Head of caudate nucleus (tissue), 42 donors: ENCODE data around the gene BRAF.
"Not testable (repeated sequence)": the region's sequence is repeated elsewhere in the genome, so short reads cannot be mapped to it uniquely, and the experiment has no call there.

ENCODE experiments used
- DNase-seq, 42 donors: peaks; one replicate each; pipeline versions ENCODE4 v3.0.0 to v3.0.0-alpha.2; 2020 to 2021; ENCODE audit warnings: mixed read lengths in 7 of 42
- intact Hi-C: fragments of 100-400 bp; cut with DNase I; formaldehyde crosslinking; loops from one replicate; pipeline ENCODE4 v1.15.0; 2022

The BRAF gene

DNA sequence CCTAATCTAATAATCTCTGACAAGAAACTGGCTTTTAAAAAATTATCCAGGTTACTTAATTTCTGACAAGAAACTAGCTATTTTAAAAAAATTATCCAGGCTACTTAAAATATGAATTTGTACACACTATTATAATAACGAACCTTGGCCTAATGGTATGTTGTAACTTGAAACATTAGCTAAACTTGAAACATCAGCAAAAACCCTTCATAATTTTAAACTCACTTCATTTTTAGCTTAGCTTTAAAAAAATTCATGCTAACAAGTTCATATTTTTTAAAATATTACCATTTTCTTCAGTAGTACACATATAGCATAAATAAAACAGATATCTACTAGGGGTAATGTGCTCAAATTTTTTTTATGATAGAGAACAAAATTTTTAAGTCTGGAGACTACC is 35.6 kb downstream of the BRAF start:
- no peak for DNase-seq
- intact Hi-C loops, result no loop called here

DNA sequence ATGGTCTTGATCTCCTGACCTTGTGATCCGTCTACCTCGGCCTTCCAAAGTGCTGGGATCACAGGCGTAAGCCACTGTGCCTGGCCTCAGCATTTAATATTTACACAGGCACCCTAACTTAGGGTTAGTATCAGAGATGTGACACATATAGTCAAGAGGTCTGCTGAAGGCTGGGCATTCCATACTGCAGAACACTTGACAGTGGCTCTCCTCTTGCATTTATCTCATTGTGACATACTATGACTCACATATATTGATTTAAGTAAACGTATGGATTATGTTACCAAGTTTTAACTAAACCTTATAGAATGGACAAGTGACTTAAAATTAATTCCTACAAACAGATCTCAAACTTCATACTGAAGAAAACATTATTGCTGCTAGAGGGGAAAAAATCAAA is 36.6 kb downstream of the BRAF start:
- DNase-seq, result no peak
- intact Hi-C loops, result no loop called here

DNA sequence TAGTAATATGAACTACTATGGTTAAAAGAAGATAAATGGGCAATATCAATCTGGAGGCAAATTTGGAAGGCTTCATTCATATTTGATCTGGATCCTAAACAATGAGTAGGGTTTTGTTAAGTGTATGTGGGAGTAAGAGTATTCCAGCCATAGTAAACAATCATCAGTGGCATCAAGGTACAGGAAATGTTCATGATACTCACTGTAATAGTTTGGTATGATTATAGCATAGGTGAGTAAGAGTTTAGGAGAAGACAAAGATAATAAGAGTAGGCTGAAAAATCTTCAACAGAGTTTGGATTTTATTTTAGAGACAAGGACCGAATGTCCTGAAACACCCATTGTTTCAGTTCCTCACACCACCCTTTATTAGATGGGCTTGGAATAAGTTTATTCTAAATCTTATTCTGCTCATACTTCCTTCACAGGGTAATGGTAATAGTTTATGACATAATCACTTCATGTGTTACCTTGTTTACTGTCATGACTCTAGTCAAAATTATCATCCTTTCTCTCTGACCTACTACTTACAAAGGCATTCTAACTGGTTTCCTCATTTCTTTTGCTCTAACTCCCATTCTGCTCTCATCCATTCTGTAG is 38.9 kb downstream of the BRAF start:
- no peak for DNase-seq
- intact Hi-C loops, result no loop called here

DNA sequence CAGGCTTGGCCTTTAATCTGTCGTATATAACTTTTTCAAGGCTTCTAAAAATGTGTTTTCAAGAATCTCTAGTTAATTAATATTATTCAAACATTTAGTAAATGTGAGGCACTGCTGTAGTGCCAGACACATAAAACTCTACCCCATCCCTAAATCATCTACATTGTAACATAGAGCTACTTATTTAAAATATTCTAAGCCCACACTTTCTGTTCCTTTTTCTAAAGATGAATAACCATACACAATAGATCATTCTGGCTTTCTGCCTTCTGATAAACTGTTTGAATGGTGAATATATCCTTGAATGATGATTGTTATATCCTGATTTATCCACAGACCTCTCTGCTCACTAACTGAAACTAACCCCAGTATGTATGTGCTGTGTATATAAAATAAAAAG is 41.4 kb downstream of the BRAF start:
- no peak for DNase-seq
- intact Hi-C loops, result no loop called here

DNA sequence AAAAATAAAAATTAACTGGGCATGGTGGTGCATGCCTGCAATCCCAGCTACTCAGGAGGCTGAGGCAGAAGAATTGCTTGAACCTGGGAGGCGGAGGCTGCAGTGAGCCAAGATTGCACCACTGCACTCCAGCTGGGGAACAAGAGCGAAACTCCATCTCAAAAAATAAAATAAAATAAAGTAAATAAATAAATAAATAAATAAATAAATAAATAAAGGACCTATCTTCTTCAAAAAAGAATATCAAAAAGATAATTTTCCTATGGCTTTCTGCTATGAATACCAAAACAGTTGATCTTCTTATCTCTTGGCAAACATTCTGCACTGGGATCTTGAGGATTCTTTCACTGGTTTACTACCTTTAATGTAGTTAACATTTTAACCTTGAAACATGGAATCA is 41.9 kb downstream of the BRAF start:
- intact Hi-C loops, DNase-seq: not testable (repeated sequence)

DNA sequence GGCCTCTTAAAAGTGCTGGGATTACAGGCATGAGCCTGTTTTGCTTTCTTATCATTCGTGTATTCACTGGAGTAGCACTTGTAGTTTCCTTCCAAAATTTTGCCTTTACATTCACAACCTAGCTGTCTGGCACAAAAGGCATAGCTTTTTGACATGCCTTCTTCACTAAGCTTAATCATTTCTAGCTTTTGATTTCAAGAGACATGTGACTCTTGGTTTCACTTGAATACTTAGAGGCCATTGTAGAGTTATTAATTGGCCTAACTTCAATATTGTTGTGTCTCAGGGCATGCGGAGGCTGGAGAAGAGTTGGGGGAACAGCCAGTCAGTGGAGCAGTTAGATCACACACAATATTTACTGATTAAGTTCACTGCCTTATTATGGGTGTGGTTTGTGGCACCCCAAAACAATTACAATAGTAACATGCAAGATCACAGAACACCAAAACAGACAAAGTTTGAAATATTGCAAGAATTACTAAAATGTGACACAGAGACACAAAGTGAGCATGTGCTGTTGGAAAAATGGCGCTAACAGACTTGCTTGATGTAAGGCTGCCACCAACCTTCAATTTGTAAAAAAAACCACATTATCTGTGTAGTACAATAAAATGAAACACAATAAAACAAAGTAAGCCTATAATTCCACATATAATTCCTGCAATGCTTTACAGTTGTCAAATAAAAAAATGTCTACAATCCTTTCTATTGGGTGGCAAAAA is 43.1 kb downstream of the BRAF start:
- intact Hi-C loops, result no loop called here
- DNase-seq, result no peak

DNA sequence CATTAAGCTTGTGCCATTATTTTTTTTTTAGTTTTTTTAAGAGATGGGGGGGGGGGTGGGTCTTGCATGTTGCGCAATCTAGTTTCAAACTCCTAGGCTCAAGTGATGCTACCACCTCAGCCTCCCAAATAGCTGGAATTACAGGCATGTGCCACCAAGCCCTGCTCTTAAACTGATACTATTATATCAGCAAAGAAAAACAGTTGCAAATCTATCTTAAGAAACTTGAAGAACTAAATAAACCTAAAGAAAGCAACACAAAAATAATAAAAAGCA is 47.5 kb downstream of the BRAF start:
- intact Hi-C loops, result no loop called here

DNA sequence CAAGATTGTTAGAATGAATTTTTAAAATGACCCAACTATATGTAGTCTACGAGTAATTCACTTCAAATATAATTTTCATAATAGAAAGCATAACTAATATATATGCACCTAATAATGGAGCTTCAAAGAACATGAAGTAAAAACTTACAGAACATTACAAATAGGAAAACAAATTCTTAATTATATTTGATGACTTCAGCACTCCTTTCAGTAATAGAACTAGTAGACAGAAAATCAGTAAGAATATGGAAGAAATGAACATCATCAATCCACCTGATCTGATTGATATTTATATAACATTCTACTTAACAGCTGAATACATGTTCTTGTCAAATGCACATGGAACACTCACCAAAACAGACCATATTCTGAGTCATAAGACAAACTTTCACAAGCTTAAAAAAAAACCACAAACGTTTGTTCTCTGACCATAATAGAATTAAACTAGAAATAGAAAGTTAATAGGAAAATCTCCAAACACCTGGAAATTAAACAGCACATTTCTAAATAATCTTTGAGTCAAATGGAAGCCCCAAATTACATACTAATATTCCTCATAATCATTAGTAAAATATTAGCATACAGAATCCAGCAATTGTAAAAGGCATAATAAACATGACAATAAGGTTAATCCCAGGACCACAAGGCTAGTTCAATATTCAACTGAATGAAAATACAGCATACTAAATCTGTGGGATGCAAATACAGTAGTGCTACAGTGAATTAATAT is 48.0 kb downstream of the BRAF start:
- intact Hi-C loops, result no loop called here
- no peak for DNase-seq

More for the DNA sequence above, 47.5 kb downstream of the BRAF start:
- no peak for DNase-seq

DNA sequence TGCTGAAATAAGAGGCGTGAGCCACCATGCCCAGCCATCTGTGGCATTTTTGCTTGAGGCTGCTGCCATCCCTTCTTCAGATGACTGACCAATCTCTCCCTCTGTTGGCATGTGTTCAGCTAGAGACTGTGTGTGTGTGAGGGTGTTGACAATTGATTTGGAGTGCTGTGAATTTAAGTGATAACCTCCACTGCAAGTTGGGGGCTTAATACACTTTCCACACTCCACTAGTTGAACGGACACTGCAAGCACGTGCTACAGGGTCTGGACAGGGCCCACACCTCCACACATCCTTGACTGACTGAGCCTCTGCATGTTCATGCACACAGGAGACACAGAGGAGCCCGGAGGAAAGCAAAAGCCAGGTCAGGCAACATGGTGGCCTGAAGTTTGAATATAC is 51.3 kb downstream of the BRAF start:
- intact Hi-C loops, result no loop called here
- DNase-seq, result no peak

DNA sequence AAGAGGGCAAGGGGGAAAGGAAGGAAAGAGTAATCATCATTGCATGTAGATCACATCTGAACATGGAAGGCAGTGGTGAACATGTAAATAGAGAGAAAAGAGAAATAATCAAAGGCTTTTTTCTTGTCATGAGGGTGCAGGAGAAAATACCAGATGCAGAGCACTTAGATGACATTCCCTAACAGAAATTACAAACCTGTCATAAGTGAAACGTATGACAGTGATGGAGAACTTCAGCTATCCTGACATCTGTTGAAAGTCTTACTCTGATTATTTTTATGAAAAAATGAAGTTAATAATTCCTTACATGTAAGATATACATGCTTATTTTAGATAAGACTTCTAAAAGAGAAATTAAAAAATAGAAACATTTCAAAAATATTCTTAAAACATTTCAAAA is 54.7 kb downstream of the BRAF start:
- no peak for DNase-seq
- intact Hi-C loops, result no loop called here

DNA sequence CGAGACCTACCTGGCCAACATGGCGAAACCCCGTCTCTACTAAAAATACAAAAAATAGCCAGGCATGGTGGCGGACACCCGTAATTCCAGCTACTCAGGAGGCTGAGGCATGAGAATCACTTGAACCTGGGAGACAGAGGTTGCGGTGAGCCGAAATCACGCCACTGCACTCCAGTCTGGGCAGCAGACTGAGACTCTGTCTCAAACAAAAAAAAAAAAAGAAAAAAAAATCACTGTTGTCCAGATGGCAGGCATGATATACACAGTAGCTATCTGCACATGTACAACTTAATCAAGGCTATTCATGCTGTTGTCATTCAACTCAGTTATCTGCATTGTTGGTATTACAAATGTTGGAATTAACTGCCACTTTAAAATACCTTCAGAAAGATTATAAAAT is 55.3 kb downstream of the BRAF start:
- no peak for DNase-seq
- intact Hi-C loops, result no loop called here

DNA sequence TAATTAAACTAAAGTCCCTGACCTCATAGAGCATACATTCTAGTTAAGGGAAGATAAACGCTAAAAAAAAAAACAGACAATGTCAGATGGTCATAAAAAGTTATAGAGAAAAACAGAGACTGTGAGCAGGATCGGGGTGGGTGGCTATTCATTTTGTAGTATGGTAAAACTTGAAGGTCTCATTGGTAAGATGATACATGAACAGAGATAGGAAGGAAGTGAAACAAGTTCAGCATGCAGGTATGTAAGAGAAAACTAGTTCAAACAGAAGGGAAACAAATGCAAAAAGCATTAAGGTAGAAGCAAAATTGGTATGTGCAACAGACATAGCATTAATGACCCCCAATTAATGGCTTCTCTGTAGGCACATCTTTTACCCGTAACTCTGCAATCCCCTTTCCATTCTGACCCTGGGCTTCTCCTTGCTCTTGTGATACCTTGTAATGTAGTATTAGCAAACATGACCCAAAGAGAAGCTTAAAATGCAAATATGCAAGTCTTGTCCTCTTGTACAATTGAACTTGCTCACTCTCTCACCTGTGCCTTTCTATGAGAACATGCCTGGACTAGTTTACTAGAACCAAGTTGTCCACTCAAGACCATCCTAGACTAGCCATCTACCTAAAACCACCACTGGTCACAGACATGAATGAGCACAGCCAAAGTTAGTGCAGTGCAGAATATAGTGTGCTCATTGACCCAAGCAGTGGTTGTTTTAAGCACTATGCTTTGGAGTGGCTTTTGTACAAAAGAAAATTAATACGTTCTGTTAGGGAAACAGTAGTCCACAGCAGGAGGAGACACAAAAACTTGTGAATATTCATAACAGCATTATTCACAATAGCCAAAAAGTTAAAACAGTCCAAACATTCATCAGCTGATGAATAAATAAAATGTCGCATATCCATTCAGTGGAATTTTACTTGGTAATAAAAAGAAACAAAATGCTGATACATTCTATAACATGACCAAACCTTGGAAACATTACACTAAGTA is 57.0 kb downstream of the BRAF start:
- no peak for DNase-seq
- intact Hi-C loops, result no loop called here

DNA sequence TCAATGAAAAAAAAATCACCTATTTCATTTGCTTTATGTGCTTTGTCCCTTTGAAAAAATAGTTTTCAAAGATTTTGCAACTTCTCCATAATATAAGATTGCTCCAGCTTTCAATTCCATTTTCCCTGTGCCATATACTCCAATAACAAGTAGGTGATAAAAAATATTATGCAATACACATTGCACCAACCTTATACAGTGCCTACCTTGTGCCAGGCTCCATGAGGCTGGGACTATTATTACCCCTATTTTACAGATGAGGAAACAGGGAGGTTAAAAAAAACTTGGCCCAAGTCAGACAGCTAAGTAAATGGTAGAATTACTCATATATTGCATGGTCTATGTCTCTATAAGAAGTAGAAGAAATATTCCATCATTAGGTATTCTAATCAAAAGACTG is 57.8 kb downstream of the BRAF start:
- intact Hi-C loops, result no loop called here
- no peak for DNase-seq

DNA sequence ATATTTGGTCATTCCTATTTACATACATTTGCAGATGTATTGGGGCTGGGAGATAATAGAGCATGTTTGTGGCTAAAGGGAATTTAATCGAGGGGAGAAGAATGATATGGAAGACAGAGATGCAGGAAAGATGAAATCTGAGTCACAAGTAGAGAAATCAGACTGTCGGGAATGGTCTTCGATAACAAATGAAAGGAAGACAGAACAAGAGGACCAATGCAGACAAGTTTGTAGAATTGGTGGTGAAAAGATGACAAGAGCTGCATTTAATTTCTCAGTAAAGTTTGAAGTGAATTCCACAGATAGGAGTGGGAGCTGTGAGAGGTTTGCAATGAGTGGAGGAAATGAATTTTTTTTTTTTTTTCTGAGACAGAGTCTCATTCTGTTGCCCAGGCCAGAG is 60.0 kb downstream of the BRAF start:
- intact Hi-C loops, result no loop called here
- no peak for DNase-seq

DNA sequence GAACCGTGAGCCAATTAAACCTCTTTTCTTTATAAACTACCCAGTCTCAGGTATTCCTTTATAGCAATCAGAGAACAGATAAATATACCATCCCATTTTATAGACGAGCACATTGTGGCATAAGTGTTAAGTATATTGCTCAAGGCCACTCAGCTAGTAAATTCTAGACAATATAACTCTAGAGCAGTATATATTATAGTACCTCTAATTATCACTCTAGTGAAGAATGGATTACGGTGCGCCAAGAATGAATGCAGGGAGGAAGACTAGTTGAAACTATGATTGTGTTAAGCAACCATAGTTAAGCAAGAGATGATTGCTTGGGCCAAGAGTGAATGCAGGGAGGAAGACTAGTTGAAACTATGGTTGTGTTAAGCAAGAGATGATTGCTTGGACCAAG is 60.9 kb downstream of the BRAF start:
- intact Hi-C loops, result no loop called here
- DNase-seq, result no peak

DNA sequence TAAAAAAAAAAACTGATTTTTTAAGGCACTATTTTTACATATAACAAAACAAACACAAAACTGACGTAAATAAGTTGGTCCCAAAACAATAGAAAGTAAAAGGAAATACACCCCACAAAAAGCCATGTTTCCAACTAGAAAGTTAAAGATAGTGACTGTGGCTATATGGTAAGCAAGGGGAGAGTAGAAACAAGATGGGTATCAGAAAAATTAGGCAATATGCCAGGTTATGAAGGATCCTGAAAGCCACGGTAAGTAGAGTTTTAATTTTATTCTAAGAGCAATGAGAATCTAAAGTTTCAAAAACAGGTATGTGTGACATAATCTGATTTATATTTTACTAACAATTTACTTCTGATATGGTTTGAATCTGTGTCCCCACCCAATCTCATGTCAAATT is 61.5 kb downstream of the BRAF start:
- intact Hi-C loops, result no loop called here

DNA sequence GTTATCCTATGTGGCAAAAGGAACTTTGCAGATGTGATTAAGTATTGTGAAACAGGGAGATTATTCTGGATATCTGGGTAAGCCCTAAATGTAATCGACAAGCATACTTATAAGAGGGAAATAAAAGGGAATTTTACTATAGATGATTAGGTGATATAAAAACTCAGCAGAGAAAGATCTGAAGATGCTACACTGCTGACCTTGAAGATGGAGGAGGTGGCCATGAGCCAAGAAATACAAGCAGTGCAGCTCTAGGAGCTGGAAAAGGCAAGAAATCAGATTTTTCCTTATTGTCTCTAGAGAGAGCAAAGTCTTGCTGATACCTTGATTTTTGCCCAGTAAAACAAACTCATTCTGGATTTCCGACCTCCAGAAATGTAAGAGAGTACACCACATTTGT is 67.7 kb downstream of the BRAF start:
- intact Hi-C loops, result no loop called here
- no peak for DNase-seq

More for the DNA sequence above, 61.5 kb downstream of the BRAF start:
- DNase-seq, result no peak

DNA sequence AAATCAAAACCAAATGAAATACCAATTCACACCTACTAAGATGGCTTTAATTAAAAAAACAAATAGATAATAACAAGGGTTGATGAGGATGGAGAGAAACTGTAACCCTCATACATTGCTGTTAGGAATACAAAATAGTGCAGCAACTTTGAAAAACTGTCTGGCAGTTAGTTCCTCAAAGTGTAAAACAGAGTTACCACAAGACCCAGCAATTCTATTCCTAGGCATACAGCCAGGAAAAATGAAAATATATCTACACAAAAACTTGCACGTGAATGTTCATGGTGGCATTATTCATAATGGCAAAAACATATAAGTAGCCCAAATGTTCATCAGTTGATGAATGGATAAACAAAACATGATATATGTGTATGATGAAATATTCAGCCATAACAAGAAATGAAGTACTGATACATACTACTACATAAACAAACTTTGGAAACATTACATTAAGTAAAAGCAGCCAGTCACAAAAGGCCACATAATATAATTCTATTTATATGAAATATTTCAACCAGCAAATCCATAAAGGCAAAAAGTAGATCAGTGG is 83.5 kb downstream of the BRAF start:
- DNase-seq, result no peak
- intact Hi-C loops, result no loop called here

DNA sequence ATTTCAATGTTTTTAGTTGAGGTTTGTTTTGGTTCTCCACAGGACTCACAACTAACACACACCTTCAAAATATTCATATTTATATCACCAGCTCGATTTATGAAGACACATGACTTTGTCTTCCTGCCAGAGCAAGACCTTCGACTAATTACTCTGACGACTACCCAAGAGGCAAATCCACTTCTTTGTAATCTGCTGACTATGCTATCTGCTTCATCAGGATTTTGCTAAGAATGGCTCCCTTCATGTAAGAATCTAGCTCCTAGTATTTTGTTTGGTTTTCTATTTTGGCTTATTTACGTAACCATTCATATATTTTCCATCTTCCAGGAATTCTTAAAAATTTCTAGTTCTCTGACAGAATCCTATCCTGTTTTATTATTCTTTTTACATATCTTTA is 93.0 kb downstream of the BRAF start:
- DNase-seq, result no peak
- intact Hi-C loops, result no loop called here

DNA sequence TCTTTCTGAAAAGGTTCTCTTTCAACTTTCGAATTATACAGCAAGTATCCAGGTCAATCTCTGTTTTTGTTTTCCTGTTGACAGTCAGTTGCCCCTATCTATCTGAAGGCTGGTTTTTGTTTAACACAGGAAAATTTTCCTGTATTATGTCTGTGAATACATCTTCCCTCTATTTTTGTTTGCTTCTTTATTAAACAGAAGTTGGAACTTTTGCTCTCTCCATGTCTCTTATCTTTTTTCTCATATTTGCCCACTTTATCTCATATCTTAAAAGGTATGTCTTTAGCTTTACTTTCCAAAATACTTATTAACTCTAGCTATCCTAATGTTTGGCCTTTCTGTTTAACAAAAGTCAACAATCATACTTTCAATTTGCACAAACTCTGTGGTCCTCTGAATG is 95.0 kb downstream of the BRAF start:
- no peak for DNase-seq
- intact Hi-C loops, result no loop called here
